ENCODE measurements around the gene SEPTIN5.

SEPTIN5 gene

GRCh38 chr22:19729507-19729906 lies 15.2 kb downstream of the SEPTIN5 start:
- no peak for DNase-seq (ENCODE audit: low spot score in 2 of 2)
- no peaks in the 10 kb centered on the region for H3K9me3 Mint-ChIP-seq
- H3K4me1 Mint-ChIP-seq, result peaks cover 6% of the 10 kb centered on the region
- no peak overlapping the region for H3K27ac Mint-ChIP-seq
- no peak overlapping the region for H3K4me3 Mint-ChIP-seq
- no peak for ATAC-seq
- no peaks in the 10 kb centered on the region for H3K36me3 Mint-ChIP-seq

- Mint-ChIP-seq H3K4me1 (peaks cover 6% of the 10 kb centered on the region), H3K4me3 (peak overlapping the region; percentile 62), H3K36me3 (no peaks in the 10 kb centered on the region), H3K9me3 (no peaks in the 10 kb centered on the region), H3K27ac (no peak overlapping the region)
- ATAC-seq (peak; percentile 11), DNase-seq (ENCODE audit: low spot score in 2 of 2) (no peak)
These were observed 15.9 kb downstream of the SEPTIN5 start for GRCh38 chr22:19730198-19730597.

GRCh38 chr22:19730655-19731360 lies 16.5 kb downstream of the SEPTIN5 start:
- H3K4me1 Mint-ChIP-seq, result peaks cover 6% of the 10 kb centered on the region
- no peaks in the 10 kb centered on the region for H3K9me3 Mint-ChIP-seq
- ATAC-seq (peak; percentile 82), DNase-seq (ENCODE audit: low spot score in 2 of 2) (peak; percentile 88 to 94)
- peak overlapping the region; percentile 62 for H3K4me3 Mint-ChIP-seq
- H3K27ac Mint-ChIP-seq, result no peak overlapping the region
- H3K36me3 Mint-ChIP-seq, result no peaks in the 10 kb centered on the region

- no peaks in the 10 kb centered on the region for H3K9me3 Mint-ChIP-seq
- H3K36me3 Mint-ChIP-seq, result no peaks in the 10 kb centered on the region
- DNase-seq (ENCODE audit: low spot score in 2 of 2), result no peak
- no peak for ATAC-seq
- H3K4me3 Mint-ChIP-seq, result peak overlapping the region; percentile 62
- H3K27ac Mint-ChIP-seq, result no peak overlapping the region
- H3K4me1 Mint-ChIP-seq, result peaks cover 6% of the 10 kb centered on the region
These were observed 17.2 kb downstream of the SEPTIN5 start for GRCh38 chr22:19731361-19732135.

- Mint-ChIP-seq H3K4me1 (peaks cover 6% of the 10 kb centered on the region), H3K36me3 (no peaks in the 10 kb centered on the region), H3K4me3 (no peak overlapping the region), H3K27ac (no peak overlapping the region), H3K9me3 (no peaks in the 10 kb centered on the region)
- DNase-seq (ENCODE audit: low spot score in 2 of 2) (no peak), ATAC-seq (no peak)
These were observed 18.3 kb downstream of the SEPTIN5 start for GRCh38 chr22:19732403-19733113.

GRCh38 chr22:19733755-19734154 lies 19.5 kb downstream of the SEPTIN5 start:
- Mint-ChIP-seq H3K27ac (no peak overlapping the region), H3K4me3 (no peak overlapping the region), H3K4me1 (peaks cover 6% of the 10 kb centered on the region), H3K36me3 (no peaks in the 10 kb centered on the region), H3K9me3 (no peaks in the 10 kb centered on the region)
- DNase-seq (ENCODE audit: low spot score in 2 of 2) (no peak), ATAC-seq (no peak)

- DNase-seq (ENCODE audit: low spot score in 2 of 2) (no peak), ATAC-seq (no peak)
- Mint-ChIP-seq H3K36me3 (no peaks in the 10 kb centered on the region), H3K4me3 (no peak overlapping the region), H3K27ac (no peak overlapping the region), H3K4me1 (peaks cover 6% of the 10 kb centered on the region), H3K9me3 (no peaks in the 10 kb centered on the region)
These were observed 19.9 kb downstream of the SEPTIN5 start for GRCh38 chr22:19734163-19734562.

- Mint-ChIP-seq H3K27ac (no peak overlapping the region), H3K9me3 (no peaks in the 10 kb centered on the region), H3K36me3 (no peaks in the 10 kb centered on the region), H3K4me3 (no peak overlapping the region), H3K4me1 (peaks cover 6% of the 10 kb centered on the region)
- ATAC-seq (no peak), DNase-seq (ENCODE audit: low spot score in 2 of 2) (no peak)
These were observed 20.6 kb downstream of the SEPTIN5 start for GRCh38 chr22:19734837-19735382.

- ATAC-seq (no peak), DNase-seq (ENCODE audit: low spot score in 2 of 2) (no peak)
- no peaks in the 10 kb centered on the region for H3K9me3 Mint-ChIP-seq
- no peak overlapping the region for H3K27ac Mint-ChIP-seq
- peaks cover under 1% of the 10 kb centered on the region for H3K4me1 Mint-ChIP-seq
- H3K4me3 Mint-ChIP-seq, result no peak overlapping the region
- no peaks in the 10 kb centered on the region for H3K36me3 Mint-ChIP-seq
These were observed 21.6 kb downstream of the SEPTIN5 start for GRCh38 chr22:19735665-19736510.

GRCh38 chr22:19737846-19738663 lies 23.8 kb downstream of the SEPTIN5 start:
- H3K9me3 Mint-ChIP-seq, result no peaks in the 10 kb centered on the region
- H3K36me3 Mint-ChIP-seq, result no peaks in the 10 kb centered on the region
- H3K4me3 Mint-ChIP-seq, result no peak overlapping the region
- no peak for DNase-seq (ENCODE audit: low spot score in 2 of 2)
- ATAC-seq, result no peak
- H3K4me1 Mint-ChIP-seq, result no peaks in the 10 kb centered on the region
- no peak overlapping the region for H3K27ac Mint-ChIP-seq

- Mint-ChIP-seq H3K27ac (no peak overlapping the region), H3K36me3 (no peaks in the 10 kb centered on the region), H3K9me3 (no peaks in the 10 kb centered on the region), H3K4me1 (no peaks in the 10 kb centered on the region), H3K4me3 (no peak overlapping the region)
- ATAC-seq, result no peak
- no peak for DNase-seq (ENCODE audit: low spot score in 2 of 2)
These were observed 24.6 kb downstream of the SEPTIN5 start for GRCh38 chr22:19738664-19739447.

- Mint-ChIP-seq H3K4me1 (no peaks in the 10 kb centered on the region), H3K4me3 (no peak overlapping the region), H3K36me3 (no peaks in the 10 kb centered on the region), H3K27ac (no peak overlapping the region), H3K9me3 (no peaks in the 10 kb centered on the region)
- ATAC-seq, result no peak
- no peak for DNase-seq (ENCODE audit: low spot score in 2 of 2)
These were observed 25.2 kb downstream of the SEPTIN5 start for GRCh38 chr22:19739448-19739895.

GRCh38 chr22:19739911-19740449 lies 25.7 kb downstream of the SEPTIN5 start:
- Mint-ChIP-seq H3K27ac (no peak overlapping the region), H3K9me3 (no peaks in the 10 kb centered on the region), H3K4me3 (no peak overlapping the region), H3K36me3 (no peaks in the 10 kb centered on the region), H3K4me1 (no peaks in the 10 kb centered on the region)
- DNase-seq (ENCODE audit: low spot score in 2 of 2) (no peak), ATAC-seq (no peak)
